Sigmoid colon (tissue), 3 donors: ENCODE data around the gene TADA3.

ENCODE experiments used
- CTCF ChIP-seq, 4 experiments: fragments of 450-650 bp in 3 of 4; fragments of 200-600 bp in 1 of 4; IDR thresholded peaks; one replicate each; pipeline ENCODE4 v1.5.1; 2016 to 2019; ENCODE audit warnings: antibody characterized with exemption in 4 of 4, mild to moderate bottlenecking in 3 of 4, moderate library complexity in 2 of 4
- POLR2A ChIP-seq, 2 donors: fragments of 450-650 bp; IDR thresholded peaks; one replicate each; pipeline ENCODE4 v1.6.1; 2016; ENCODE audit warnings: antibody characterized with exemption in 2 of 2, mild to moderate bottlenecking in 2 of 2, moderate library complexity in 2 of 2

- TF ChIP-seq CTCF (IDR thresholded peaks at IDR 0.05) (no peak), POLR2A (IDR thresholded peaks at IDR 0.05) (peak in 1 of 2 donors; percentile 21)
Observed at GRCh38 chr3:9809615-9810432, 17.6 kb upstream of the TADA3 start, which contains the start of gene TTLL3.
